Spleen (tissue), 7 donors: ENCODE results near the gene CUEDC1.

ENCODE experiments used
- CTCF ChIP-seq, 11 experiments: fragments of 200-600 bp in 7 of 11; fragments of 450-650 bp in 4 of 11; sonication (generic) in 4 of 11; IDR thresholded peaks in 8 of 11; conservative IDR thresholded peaks in 3 of 11; 1 replicate in 7 of 11; 2 replicates in 4 of 11; pipeline versions ENCODE4 v1.4.0 to v1.8.0; 2016 to 2021; ENCODE audit warnings: antibody characterized with exemption in 11 of 11, inconsistent platforms in 4 of 11, mild to moderate bottlenecking in 1 of 11
- POLR2A ChIP-seq, 3 donors: fragments of 450-650 bp; IDR thresholded peaks; one replicate each; pipeline ENCODE4 v1.5.1; 2017; ENCODE audit warnings: antibody characterized with exemption in 3 of 3, mild to moderate bottlenecking in 1 of 3
- POLR2AphosphoS5 ChIP-seq, 3 donors: sonication (generic); formaldehyde crosslinking; IDR thresholded peaks; one replicate each; pipeline ENCODE4 v1.5.1; 2017; ENCODE audit warnings: antibody characterized with exemption in 3 of 3
- donor health status: DM: no; HTN: no; CAD: no; lungs with moderate emphysema.
- donor health status: DM: no; HTN: no; CAD: no.
- donor health status: DM: no; HTN: no; CAD: no.

DNA sequence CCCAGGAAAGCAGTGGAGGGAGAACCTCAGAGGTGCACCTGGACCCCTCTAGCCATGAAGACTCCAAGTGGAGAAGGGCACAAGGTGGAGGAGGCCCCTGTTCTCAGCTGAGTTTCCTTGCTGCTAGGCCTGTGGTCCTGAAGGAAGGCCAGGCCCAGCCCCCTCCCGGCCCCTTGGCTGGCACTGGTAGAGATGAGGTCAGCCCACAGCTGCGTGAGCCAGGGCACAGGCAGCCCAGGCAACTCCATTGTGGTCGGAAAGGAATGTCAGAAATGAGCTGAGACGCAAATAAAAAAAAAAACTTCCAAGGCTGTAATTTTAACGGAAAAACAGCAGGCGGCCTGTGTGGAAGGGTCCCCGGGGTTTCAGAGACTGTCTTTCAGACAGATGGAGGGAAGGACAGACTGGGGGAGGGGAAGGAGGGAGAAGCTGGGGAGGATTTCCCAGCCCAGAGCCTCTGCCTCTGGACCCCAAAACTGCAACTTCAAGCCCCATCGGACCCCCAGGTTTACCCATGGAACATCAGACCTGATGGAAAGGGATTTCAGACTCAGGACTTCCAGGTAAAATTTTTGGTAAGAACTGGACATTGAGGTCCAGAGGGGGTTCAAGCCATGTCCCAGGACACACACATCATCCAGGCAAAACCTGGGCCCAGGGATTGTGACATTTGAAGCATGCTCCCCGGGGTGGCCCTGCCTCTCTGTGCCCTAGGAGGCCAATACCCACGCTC lies 79.8 kb downstream of the CUEDC1 start:
- TF ChIP-seq CTCF (IDR thresholded peaks at IDR 0.05 in 8 of 11, conservative IDR thresholded peaks at IDR 0.05 in 3 of 11) (peak in 5 of 11 experiments; percentile 20 to 53 (median 27)), POLR2A (IDR thresholded peaks at IDR 0.05) (no peak), POLR2AphosphoS5 (IDR thresholded peaks at IDR 0.05) (peak; percentile 52 to 62 (median 56))
